ENCODE results near the gene RGMA. TPM values are rescaled to one million over a fixed set of nuclear protein-coding genes. Genes with fewer than 3 reads are reported as not detected.

The RGMA gene
- total RNA-seq, 3 donors from 2014 or later: 2.8 to 88.4 (median 10.6) TPM

GRCh38 chr15:93049914-93050578, 39.0 kb downstream of the RGMA start:
- no peak for ATAC-seq
- Histone ChIP-seq H3K9me3 (no peaks in the 10 kb centered on the region), H3K4me3 (no peak overlapping the region), H3K36me3 (ENCODE audit: low read depth) (no peaks in the 10 kb centered on the region), H3K4me1 (ENCODE audit: low read depth) (no peaks in the 10 kb centered on the region)
- DNase-seq: no peak
- TF ChIP-seq CTCF (IDR thresholded peaks at IDR 0.05): no peak
- intact Hi-C loops (cut with DNase I, micrococcal nuclease): no loop called here

GRCh38 chr15:93049233-93049632, 39.8 kb downstream of the RGMA start:
- no peak for TF ChIP-seq CTCF (IDR thresholded peaks at IDR 0.05)
- H3K36me3 ChIP-seq (ENCODE audit: low read depth): no peaks in the 10 kb centered on the region

GRCh38 chr15:93048759-93049161, 40.3 kb downstream of the RGMA start:
- no peak for TF ChIP-seq CTCF (IDR thresholded peaks at IDR 0.05)
- no peaks in the 10 kb centered on the region for H3K9me3 ChIP-seq
- no peak overlapping the region for H3K4me3 ChIP-seq
- DNase-seq (peak in 1 of 3 donors; percentile 40), ATAC-seq (no peak)
- H3K36me3 ChIP-seq (ENCODE audit: low read depth): no peaks in the 10 kb centered on the region
- intact Hi-C loops (cut with DNase I, micrococcal nuclease): no loop called here
- H3K4me1 ChIP-seq (ENCODE audit: low read depth): no peaks in the 10 kb centered on the region

More at GRCh38 chr15:93049233-93049632, 39.8 kb downstream of the RGMA start:
- H3K4me3 ChIP-seq: no peak overlapping the region
- ATAC-seq (no peak), DNase-seq (no peak)
- no peaks in the 10 kb centered on the region for H3K4me1 ChIP-seq (ENCODE audit: low read depth)
- intact Hi-C loops (cut with DNase I, micrococcal nuclease): no loop called here
- H3K9me3 ChIP-seq: no peaks in the 10 kb centered on the region

GRCh38 chr15:93048426-93048721, 40.6 kb downstream of the RGMA start:
- H3K36me3 ChIP-seq (ENCODE audit: low read depth): no peaks in the 10 kb centered on the region
- intact Hi-C loops (cut with DNase I, micrococcal nuclease): no loop called here

GRCh38 chr15:93047621-93048425, 41.2 kb downstream of the RGMA start:
- intact Hi-C loops (cut with DNase I, micrococcal nuclease): no loop called here
- ATAC-seq (no peak), DNase-seq (peak in 1 of 3 donors; percentile 52)
- TF ChIP-seq CTCF (IDR thresholded peaks at IDR 0.05): no peak
- H3K9me3 ChIP-seq: no peaks in the 10 kb centered on the region
- no peak overlapping the region for H3K4me3 ChIP-seq
- H3K36me3 ChIP-seq (ENCODE audit: low read depth): no peaks in the 10 kb centered on the region
- H3K4me1 ChIP-seq (ENCODE audit: low read depth): no peaks in the 10 kb centered on the region

More at GRCh38 chr15:93048426-93048721, 40.6 kb downstream of the RGMA start:
- Histone ChIP-seq H3K4me3 (no peak overlapping the region), H3K4me1 (ENCODE audit: low read depth) (no peaks in the 10 kb centered on the region), H3K9me3 (no peaks in the 10 kb centered on the region)
- no peak for TF ChIP-seq CTCF (IDR thresholded peaks at IDR 0.05)
- ATAC-seq (no peak), DNase-seq (no peak)
